SU-DHL-6 (cell line): ENCODE data around the gene IL4I1.
A peak's percentile ranks its signal among the peaks of the same experiment; 100 is the strongest.

Experiments used
- H2AFZ ChIP-seq: fragments of 200-600 bp; sonication (generic); 2 replicates; pipeline ENCODE4 v1.6.1; 2014; ENCODE audit warnings: low read depth, mild to moderate bottlenecking, moderate library complexity, mixed read lengths, antibody characterized with exemption, low read length; ENCODE audit not compliant: severe bottlenecking
- H3F3A ChIP-seq: fragments of 200-600 bp; shearing (Covaris generic); 2 replicates; pipeline ENCODE4 v1.6.0; 2016; ENCODE audit warnings: antibody characterized with exemption, mild to moderate bottlenecking; ENCODE audit not compliant: insufficient read depth
- H3K27ac ChIP-seq: fragments of 200-600 bp; sonication (generic); 2 replicates; pipeline ENCODE4 v1.5.1; 2016; ENCODE audit warnings: low read depth, mild to moderate bottlenecking, low read length, moderate library complexity, mixed read lengths
- H3K27me3 ChIP-seq: fragments of 200-600 bp; sonication (generic), shearing (Covaris generic); 2 replicates; pipeline ENCODE4 v1.6.0; 2014; ENCODE audit warnings: mild to moderate bottlenecking, low read length
- H3K36me3 ChIP-seq: fragments of 200-600 bp; sonication (generic); 2 replicates; pipeline ENCODE4 v1.6.1; 2014; ENCODE audit warnings: mild to moderate bottlenecking, low read length, mixed read lengths
- H3K4me2 ChIP-seq: fragments of 300-600, 200-600 bp; shearing (Covaris generic), sonication (generic); 2 replicates; pipeline ENCODE4 v1.6.0; 2014; ENCODE audit warnings: low read length, low read depth, mild to moderate bottlenecking; ENCODE audit not compliant: poor library complexity, severe bottlenecking
- H3K4me3 ChIP-seq: fragments of 200-600 bp; sonication (generic); 2 replicates; pipeline ENCODE4 v1.5.1; 2014; ENCODE audit warnings: antibody characterized with exemption, low read length, mild to moderate bottlenecking, mixed read lengths; ENCODE audit not compliant: insufficient read depth, poor library complexity, severe bottlenecking
- H3K79me2 ChIP-seq: fragments of 200-600 bp; sonication (generic); 2 replicates; pipeline ENCODE4 v1.6.1; 2014; ENCODE audit warnings: mild to moderate bottlenecking, low read length, moderate library complexity; ENCODE audit not compliant: insufficient read depth
- H3K9ac ChIP-seq: fragments of 200-600 bp; sonication (generic); 2 replicates; pipeline ENCODE4 v1.7.0; 2014; ENCODE audit warnings: mild to moderate bottlenecking, low read length
- H3K9me2 ChIP-seq: fragments of 200-600 bp; sonication (generic); replicated peaks from 2 replicates; pipeline ENCODE4 v1.6.1; 2014; ENCODE audit warnings: low read length; ENCODE audit not compliant: insufficient read depth
- H3K9me3 ChIP-seq: fragments of 200-600 bp; sonication (generic); 2 replicates; pipeline ENCODE4 v1.6.1; 2014; ENCODE audit warnings: low read length, mixed read lengths; ENCODE audit not compliant: insufficient read depth
- H4K20me1 ChIP-seq: fragments of 200-600 bp; sonication (generic); 2 replicates; pipeline ENCODE4 v1.6.1; 2014; ENCODE audit warnings: low read depth, mild to moderate bottlenecking, antibody characterized with exemption, low read length, moderate library complexity, mixed read lengths
- EZH2phosphoT487 ChIP-seq: fragments of 200-600 bp; sonication (generic), shearing (Covaris generic); conservative IDR thresholded peaks from 2 replicates; pipeline ENCODE4 v1.6.1; 2018; ENCODE audit warnings: mild to moderate bottlenecking, antibody characterized with exemption, low read length, moderate library complexity, mixed read lengths
- TF ChIP-seq, protein P1 (sequence below): fragments of 200-600 bp; sonication (generic); IDR thresholded peaks from one replicate; pipeline ENCODE4 v1.5.1; 2017; ENCODE audit warnings: antibody characterized with exemption, mild to moderate bottlenecking, low read length, moderate library complexity; ENCODE audit not compliant: insufficient read depth, poor library complexity, severe bottlenecking

The IL4I1 gene

DNA sequence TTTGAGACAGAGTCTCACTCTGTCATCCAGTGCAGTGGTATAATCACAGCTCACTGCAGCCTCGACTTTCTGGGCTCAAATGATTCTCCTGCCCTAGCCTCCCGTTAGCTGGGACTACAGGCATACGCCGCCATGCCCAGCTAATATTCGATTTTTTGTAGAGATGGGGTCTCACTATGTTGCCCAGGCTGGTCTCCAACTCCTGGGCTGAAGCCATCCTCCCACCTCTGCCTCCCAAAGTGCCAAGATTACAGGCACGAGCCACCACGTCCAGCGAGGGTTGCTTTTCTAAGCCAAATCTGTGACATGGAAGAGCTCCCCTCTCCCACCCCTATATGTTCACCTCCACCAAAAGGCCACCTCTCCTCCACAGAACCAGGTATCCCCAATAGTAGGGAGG is 21.4 kb upstream of the IL4I1 start:
- Histone ChIP-seq H3K36me3 (no peaks in the 10 kb centered on the region), H3K79me2 (peaks cover 87% of the 10 kb centered on the region), H3K27me3 (no peaks in the 10 kb centered on the region), H3K27ac (no peak overlapping the region), H3K9me3 (no peaks in the 10 kb centered on the region), H2AFZ (no peak overlapping the region), H3K4me2 (no peak overlapping the region), H3K4me3 (no peak overlapping the region), H3K9me2 (no peaks in the 10 kb centered on the region), H3F3A (peaks cover 14% of the 10 kb centered on the region), H3K9ac (no peak overlapping the region), H4K20me1 (no peaks in the 10 kb centered on the region)
- no peak for TF ChIP-seq EZH2phosphoT487
- TF ChIP-seq, protein P1, sequence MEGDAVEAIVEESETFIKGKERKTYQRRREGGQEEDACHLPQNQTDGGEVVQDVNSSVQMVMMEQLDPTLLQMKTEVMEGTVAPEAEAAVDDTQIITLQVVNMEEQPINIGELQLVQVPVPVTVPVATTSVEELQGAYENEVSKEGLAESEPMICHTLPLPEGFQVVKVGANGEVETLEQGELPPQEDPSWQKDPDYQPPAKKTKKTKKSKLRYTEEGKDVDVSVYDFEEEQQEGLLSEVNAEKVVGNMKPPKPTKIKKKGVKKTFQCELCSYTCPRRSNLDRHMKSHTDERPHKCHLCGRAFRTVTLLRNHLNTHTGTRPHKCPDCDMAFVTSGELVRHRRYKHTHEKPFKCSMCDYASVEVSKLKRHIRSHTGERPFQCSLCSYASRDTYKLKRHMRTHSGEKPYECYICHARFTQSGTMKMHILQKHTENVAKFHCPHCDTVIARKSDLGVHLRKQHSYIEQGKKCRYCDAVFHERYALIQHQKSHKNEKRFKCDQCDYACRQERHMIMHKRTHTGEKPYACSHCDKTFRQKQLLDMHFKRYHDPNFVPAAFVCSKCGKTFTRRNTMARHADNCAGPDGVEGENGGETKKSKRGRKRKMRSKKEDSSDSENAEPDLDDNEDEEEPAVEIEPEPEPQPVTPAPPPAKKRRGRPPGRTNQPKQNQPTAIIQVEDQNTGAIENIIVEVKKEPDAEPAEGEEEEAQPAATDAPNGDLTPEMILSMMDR, result no peak

- Histone ChIP-seq H3K4me3 (no peak overlapping the region), H3K79me2 (peaks cover 77% of the 10 kb centered on the region), H3K9me3 (no peaks in the 10 kb centered on the region), H3K36me3 (no peaks in the 10 kb centered on the region), H3K9ac (no peak overlapping the region), H2AFZ (no peak overlapping the region), H3K27me3 (no peaks in the 10 kb centered on the region), H4K20me1 (no peaks in the 10 kb centered on the region), H3K9me2 (no peaks in the 10 kb centered on the region), H3F3A (peaks cover 14% of the 10 kb centered on the region; the same call in 1 of the 2 replicates), H3K27ac (peak overlapping the region; percentile 28), H3K4me2 (no peak overlapping the region)
- TF ChIP-seq EZH2phosphoT487, result no peak
These were observed 20.4 kb upstream of the IL4I1 start for GRCh38 chr19:49916839-49917733.

GRCh38 chr19:49915271-49915670 is 18.6 kb upstream of the IL4I1 start:
- H3K27ac ChIP-seq, result no peak overlapping the region
- no peaks in the 10 kb centered on the region for H3K27me3 ChIP-seq
- no peaks in the 10 kb centered on the region for H3K9me2 ChIP-seq
- H3K79me2 ChIP-seq, result peaks cover 63% of the 10 kb centered on the region
- no peaks in the 10 kb centered on the region for H4K20me1 ChIP-seq
- no peaks in the 10 kb centered on the region for H3K36me3 ChIP-seq
- H3F3A ChIP-seq, result 0 out of 2 replicates have a peak, but pooled peaks cover 8% of the 10 kb centered on the region
- H3K9me3 ChIP-seq, result no peaks in the 10 kb centered on the region
- H2AFZ ChIP-seq, result no peak overlapping the region
- H3K4me3 ChIP-seq, result no peak overlapping the region
- no peak overlapping the region for H3K9ac ChIP-seq
- TF ChIP-seq EZH2phosphoT487, result no peak
- TF ChIP-seq, protein P1, result no peak
- no peak overlapping the region for H3K4me2 ChIP-seq

DNA sequence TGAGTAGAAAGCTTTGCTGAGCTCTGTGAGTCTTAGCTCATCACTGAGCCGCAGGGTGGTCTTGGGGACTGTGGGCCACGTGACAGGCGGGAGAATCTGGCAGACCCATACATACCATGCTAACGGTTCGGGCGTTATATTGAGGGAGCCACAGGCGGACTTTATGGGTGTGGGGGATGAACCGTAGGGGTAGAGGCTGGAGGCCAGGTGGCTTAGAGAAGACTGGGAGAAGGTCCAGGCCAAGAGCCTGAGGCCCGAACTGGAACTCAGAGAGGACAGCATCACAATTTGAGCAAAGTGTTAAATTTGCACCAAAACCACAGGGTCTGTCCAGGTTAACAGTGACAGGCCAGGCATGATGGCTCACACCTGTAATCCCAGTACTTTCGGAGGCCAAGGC is 17.0 kb upstream of the IL4I1 start:
- Histone ChIP-seq H3K4me3 (no peak overlapping the region), H4K20me1 (no peaks in the 10 kb centered on the region), H3K9me3 (no peaks in the 10 kb centered on the region), H3K27me3 (no peaks in the 10 kb centered on the region), H3K79me2 (peaks cover 49% of the 10 kb centered on the region), H3F3A (0 out of 2 replicates have a peak, but pooled peaks cover 8% of the 10 kb centered on the region), H3K9ac (no peak overlapping the region), H2AFZ (no peak overlapping the region), H3K9me2 (no peaks in the 10 kb centered on the region), H3K27ac (no peak overlapping the region), H3K4me2 (no peak overlapping the region), H3K36me3 (no peaks in the 10 kb centered on the region)
- no peak for TF ChIP-seq EZH2phosphoT487
- TF ChIP-seq, protein P1, result no peak
